Measurements from ENCODE around the gene KCNT2. TPM values are rescaled to one million over a fixed set of nuclear protein-coding genes. Genes with fewer than 3 reads are reported as not detected.

The KCNT2 gene
- total RNA-seq, 1 experiment from 2014 or later, result 0.41 TPM

DNA sequence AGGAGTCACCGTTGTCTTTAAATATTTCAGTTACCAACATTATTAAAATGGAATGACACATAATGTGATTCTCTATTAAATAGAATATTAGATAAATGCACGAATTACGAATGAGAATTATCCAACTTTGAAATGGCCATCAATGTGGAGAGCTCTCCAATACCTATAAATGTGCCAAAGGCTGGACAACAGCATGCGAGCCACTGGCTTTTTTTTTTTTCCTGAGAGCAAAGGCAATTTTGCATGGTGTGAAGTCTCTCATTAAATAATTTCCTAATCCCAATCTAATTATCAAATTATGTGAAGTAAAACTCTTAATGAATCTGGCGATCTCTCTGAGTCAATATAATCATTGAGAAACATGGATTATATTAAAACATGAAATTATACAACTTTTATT, 113.5 kb downstream of the KCNT2 start:
- Histone ChIP-seq H3K27ac (ENCODE audit: low read length) (no peak overlapping the region), H3K27me3 (ENCODE audit: control insufficient read depth, insufficient read depth, low read length) (no peaks in the 10 kb centered on the region), H3K4me3 (ENCODE audit: low read depth in 2 of 2, low read length in 2 of 2) (no peak overlapping the region), H3K36me3 (ENCODE audit: control insufficient read depth, insufficient read depth, low read length) (no peaks in the 10 kb centered on the region), H3K4me1 (ENCODE audit: control insufficient read depth, insufficient read depth, low read length) (no peaks in the 10 kb centered on the region), H3K9me3 (ENCODE audit: control insufficient read depth, insufficient read depth, low read depth, low read length) (no peaks in the 10 kb centered on the region)
- DNase-seq (ENCODE audit: low read depth, low spot score), result no peak
- no TSS peak for BruUV-seq (replicated peaks)
- ChIA-PET POLR2A (no interaction called here), CTCF (no interaction called here)
- intact Hi-C loops (cut with micrococcal nuclease; ENCODE audit: unreplicated experiment) (no loop called here), in situ Hi-C loops (cut with HindIII; ENCODE audit: low pct_unique_long_range_greater_than_20kb, low sequenced_read_pairs) (no loop called here)
- ATAC-seq, result no peak
- TF ChIP-seq, protein P1, sequence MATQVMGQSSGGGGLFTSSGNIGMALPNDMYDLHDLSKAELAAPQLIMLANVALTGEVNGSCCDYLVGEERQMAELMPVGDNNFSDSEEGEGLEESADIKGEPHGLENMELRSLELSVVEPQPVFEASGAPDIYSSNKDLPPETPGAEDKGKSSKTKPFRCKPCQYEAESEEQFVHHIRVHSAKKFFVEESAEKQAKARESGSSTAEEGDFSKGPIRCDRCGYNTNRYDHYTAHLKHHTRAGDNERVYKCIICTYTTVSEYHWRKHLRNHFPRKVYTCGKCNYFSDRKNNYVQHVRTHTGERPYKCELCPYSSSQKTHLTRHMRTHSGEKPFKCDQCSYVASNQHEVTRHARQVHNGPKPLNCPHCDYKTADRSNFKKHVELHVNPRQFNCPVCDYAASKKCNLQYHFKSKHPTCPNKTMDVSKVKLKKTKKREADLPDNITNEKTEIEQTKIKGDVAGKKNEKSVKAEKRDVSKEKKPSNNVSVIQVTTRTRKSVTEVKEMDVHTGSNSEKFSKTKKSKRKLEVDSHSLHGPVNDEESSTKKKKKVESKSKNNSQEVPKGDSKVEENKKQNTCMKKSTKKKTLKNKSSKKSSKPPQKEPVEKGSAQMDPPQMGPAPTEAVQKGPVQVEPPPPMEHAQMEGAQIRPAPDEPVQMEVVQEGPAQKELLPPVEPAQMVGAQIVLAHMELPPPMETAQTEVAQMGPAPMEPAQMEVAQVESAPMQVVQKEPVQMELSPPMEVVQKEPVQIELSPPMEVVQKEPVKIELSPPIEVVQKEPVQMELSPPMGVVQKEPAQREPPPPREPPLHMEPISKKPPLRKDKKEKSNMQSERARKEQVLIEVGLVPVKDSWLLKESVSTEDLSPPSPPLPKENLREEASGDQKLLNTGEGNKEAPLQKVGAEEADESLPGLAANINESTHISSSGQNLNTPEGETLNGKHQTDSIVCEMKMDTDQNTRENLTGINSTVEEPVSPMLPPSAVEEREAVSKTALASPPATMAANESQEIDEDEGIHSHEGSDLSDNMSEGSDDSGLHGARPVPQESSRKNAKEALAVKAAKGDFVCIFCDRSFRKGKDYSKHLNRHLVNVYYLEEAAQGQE (IDR thresholded peaks at IDR 0.05; ENCODE audit: insufficient read depth in 1 of 2, low read depth in 2 of 2, low read length in 1 of 2), result no peak
- TF ChIP-seq POLR2AphosphoS5 (IDR thresholded peaks at IDR 0.05; ENCODE audit: low read depth, low read length) (no peak), TCF7L2 (IDR thresholded peaks at IDR 0.05; ENCODE audit: low read depth, low read length) (no peak), SIN3A (IDR thresholded peaks at IDR 0.05; ENCODE audit: borderline replicate concordance, insufficient read depth, low read depth, low read length) (no peak)
- TF ChIP-seq, protein P2, sequence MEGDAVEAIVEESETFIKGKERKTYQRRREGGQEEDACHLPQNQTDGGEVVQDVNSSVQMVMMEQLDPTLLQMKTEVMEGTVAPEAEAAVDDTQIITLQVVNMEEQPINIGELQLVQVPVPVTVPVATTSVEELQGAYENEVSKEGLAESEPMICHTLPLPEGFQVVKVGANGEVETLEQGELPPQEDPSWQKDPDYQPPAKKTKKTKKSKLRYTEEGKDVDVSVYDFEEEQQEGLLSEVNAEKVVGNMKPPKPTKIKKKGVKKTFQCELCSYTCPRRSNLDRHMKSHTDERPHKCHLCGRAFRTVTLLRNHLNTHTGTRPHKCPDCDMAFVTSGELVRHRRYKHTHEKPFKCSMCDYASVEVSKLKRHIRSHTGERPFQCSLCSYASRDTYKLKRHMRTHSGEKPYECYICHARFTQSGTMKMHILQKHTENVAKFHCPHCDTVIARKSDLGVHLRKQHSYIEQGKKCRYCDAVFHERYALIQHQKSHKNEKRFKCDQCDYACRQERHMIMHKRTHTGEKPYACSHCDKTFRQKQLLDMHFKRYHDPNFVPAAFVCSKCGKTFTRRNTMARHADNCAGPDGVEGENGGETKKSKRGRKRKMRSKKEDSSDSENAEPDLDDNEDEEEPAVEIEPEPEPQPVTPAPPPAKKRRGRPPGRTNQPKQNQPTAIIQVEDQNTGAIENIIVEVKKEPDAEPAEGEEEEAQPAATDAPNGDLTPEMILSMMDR (IDR thresholded peaks at IDR 0.05), result no peak

DNA sequence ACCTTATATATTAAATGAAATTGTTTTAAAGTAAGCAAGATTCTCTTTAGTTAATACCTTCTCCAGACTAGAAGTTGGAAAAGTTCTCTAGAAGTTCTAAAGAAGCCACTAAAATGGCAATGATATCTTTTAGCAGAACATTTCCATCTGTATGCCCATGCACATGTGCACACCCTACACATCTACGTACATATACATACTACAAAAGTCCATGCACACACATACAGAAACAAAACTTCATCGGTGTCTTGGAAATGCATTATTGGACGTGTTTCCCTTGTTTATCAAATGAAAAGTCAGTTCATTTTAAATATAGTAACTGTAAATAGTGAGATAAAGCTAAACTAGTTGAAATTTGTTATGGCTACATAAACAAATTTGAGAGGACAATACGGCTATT, 114.4 kb downstream of the KCNT2 start:
- ATAC-seq (no peak), DNase-seq (ENCODE audit: low read depth, low spot score) (no peak)
- Histone ChIP-seq H3K36me3 (ENCODE audit: control insufficient read depth, insufficient read depth, low read length) (no peaks in the 10 kb centered on the region), H3K9me3 (ENCODE audit: control insufficient read depth, insufficient read depth, low read depth, low read length) (no peaks in the 10 kb centered on the region), H3K27me3 (ENCODE audit: control insufficient read depth, insufficient read depth, low read length) (no peaks in the 10 kb centered on the region), H3K27ac (ENCODE audit: low read length) (no peak overlapping the region), H3K4me1 (ENCODE audit: control insufficient read depth, insufficient read depth, low read length) (no peaks in the 10 kb centered on the region), H3K4me3 (ENCODE audit: low read depth in 2 of 2, low read length in 2 of 2) (no peak overlapping the region)
- CTCF ChIA-PET, result no interaction called here
- in situ Hi-C loops (cut with HindIII; ENCODE audit: low pct_unique_long_range_greater_than_20kb, low sequenced_read_pairs) (no loop called here), intact Hi-C loops (cut with micrococcal nuclease; ENCODE audit: unreplicated experiment) (no loop called here)
- POLR2A ChIA-PET, result no interaction called here
- no TSS peak for BruUV-seq (replicated peaks)
- TF ChIP-seq, protein P2 (IDR thresholded peaks at IDR 0.05), result no peak
- TF ChIP-seq POLR2AphosphoS5 (IDR thresholded peaks at IDR 0.05; ENCODE audit: low read depth, low read length), result no peak
- no peak for TF ChIP-seq SIN3A (IDR thresholded peaks at IDR 0.05; ENCODE audit: borderline replicate concordance, insufficient read depth, low read depth, low read length)
- TF ChIP-seq, protein P1 (IDR thresholded peaks at IDR 0.05; ENCODE audit: insufficient read depth in 1 of 2, low read depth in 2 of 2, low read length in 1 of 2), result no peak
